Body of pancreas (tissue), 4 donors: ENCODE measurements around the gene YIPF4.
"Not testable (repeated sequence)": the region's sequence is repeated elsewhere in the genome, so short reads cannot be mapped to it uniquely, and the experiment has no call there.

ENCODE experiments used
- POLR2A ChIP-seq, 3 donors: fragments of 450-650 bp; IDR thresholded peaks; one replicate each; pipeline ENCODE4 v1.6.1; 2016; ENCODE audit warnings: antibody characterized with exemption in 3 of 3, mild to moderate bottlenecking in 2 of 3
- TF ChIP-seq, protein P1 (sequence below), 7 experiments: fragments of 450-650 bp in 4 of 7; fragments of 200-600 bp in 3 of 7; sonication (generic) in 3 of 7; IDR thresholded peaks; one replicate each; pipeline ENCODE4 v1.5.1; 2016 to 2019; ENCODE audit warnings: antibody characterized with exemption in 7 of 7

DNA sequence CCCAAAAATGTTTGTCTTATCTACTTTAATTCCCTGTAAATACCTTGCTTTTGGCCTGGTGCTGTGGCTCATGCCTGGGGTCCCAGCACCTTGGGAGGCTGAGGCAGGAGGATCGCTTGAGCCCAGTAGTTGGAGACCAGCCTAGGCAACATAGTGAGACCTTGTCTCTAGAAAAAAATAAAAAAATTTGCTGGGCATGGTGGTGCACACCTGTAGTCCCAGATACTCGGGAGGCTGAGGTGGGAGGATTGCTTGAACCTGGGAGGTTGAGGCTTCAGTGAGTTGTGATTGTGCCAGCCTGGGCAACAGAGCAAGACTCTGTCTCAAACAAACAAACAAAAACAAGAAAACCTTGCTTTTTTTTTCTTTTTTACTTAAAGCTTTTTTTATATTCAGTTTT lies 85.3 kb downstream of the YIPF4 start:
- TF ChIP-seq, protein P1, sequence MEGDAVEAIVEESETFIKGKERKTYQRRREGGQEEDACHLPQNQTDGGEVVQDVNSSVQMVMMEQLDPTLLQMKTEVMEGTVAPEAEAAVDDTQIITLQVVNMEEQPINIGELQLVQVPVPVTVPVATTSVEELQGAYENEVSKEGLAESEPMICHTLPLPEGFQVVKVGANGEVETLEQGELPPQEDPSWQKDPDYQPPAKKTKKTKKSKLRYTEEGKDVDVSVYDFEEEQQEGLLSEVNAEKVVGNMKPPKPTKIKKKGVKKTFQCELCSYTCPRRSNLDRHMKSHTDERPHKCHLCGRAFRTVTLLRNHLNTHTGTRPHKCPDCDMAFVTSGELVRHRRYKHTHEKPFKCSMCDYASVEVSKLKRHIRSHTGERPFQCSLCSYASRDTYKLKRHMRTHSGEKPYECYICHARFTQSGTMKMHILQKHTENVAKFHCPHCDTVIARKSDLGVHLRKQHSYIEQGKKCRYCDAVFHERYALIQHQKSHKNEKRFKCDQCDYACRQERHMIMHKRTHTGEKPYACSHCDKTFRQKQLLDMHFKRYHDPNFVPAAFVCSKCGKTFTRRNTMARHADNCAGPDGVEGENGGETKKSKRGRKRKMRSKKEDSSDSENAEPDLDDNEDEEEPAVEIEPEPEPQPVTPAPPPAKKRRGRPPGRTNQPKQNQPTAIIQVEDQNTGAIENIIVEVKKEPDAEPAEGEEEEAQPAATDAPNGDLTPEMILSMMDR (IDR thresholded peaks at IDR 0.05): not testable (repeated sequence)
- TF ChIP-seq POLR2A (IDR thresholded peaks at IDR 0.05): not testable (repeated sequence)
